NCI-H526 (cell line): ENCODE measurements around the gene KRT1.

Source experiments
- DNase-seq, 2 experiments: peaks; one replicate each; lab custom pipeline; 2025; lab: John Stamatoyannopoulos, UW

Gene KRT1

GRCh38 chr12:52636189-52636588 is 44.0 kb downstream of the KRT1 start:
- no peak for DNase-seq

DNA sequence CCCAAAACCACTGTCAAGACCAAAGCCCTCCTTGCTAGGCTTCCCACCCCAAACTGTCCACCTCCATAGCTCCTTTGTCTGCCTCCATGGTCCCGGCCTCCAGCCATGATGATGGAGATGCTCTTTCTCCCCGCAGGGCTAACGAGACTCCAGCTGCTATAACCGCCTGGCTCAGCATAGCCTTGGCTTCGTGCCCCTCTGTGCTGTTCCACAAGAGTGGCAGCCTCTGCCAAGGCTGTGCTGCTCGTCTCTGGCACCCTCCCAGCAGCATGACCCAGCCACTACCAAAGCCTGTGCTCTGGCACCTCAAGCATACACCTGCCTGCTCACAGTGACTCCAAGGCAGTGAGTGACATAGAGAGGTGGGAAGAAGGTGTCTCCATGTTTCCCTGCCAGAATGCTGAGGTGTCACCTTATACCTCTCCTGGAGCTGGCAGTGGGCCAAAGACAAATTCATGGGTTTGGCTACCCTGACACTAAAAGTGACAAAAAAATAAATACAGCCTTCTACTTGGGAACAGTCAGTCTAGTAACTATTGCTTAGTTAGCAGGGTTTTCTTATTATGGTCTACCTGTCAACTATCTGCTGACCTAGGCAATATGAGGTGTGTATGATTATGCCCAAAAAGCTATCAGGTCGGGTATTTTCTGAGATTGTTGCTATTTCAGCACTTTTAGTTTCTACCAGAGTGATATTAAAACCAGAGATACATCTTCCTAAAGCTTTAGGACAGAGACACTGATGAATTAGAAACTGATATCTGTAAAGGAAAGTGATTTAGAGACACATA is 45.7 kb downstream of the KRT1 start:
- no peak for DNase-seq

GRCh38 chr12:52633383-52633782 is 46.8 kb downstream of the KRT1 start:
- no peak for DNase-seq

- no peak for DNase-seq
Measured at GRCh38 chr12:52632656-52633055, 47.6 kb downstream of the KRT1 start.

- DNase-seq = no peak
Measured at GRCh38 chr12:52631676-52632459, 48.3 kb downstream of the KRT1 start.

- DNase-seq = no peak
Measured at GRCh38 chr12:52631264-52631663, 48.9 kb downstream of the KRT1 start.

- DNase-seq = no peak
Measured at GRCh38 chr12:52630599-52631200, 49.5 kb downstream of the KRT1 start.

GRCh38 chr12:52630008-52630500 is 50.2 kb downstream of the KRT1 start:
- no peak for DNase-seq

DNA sequence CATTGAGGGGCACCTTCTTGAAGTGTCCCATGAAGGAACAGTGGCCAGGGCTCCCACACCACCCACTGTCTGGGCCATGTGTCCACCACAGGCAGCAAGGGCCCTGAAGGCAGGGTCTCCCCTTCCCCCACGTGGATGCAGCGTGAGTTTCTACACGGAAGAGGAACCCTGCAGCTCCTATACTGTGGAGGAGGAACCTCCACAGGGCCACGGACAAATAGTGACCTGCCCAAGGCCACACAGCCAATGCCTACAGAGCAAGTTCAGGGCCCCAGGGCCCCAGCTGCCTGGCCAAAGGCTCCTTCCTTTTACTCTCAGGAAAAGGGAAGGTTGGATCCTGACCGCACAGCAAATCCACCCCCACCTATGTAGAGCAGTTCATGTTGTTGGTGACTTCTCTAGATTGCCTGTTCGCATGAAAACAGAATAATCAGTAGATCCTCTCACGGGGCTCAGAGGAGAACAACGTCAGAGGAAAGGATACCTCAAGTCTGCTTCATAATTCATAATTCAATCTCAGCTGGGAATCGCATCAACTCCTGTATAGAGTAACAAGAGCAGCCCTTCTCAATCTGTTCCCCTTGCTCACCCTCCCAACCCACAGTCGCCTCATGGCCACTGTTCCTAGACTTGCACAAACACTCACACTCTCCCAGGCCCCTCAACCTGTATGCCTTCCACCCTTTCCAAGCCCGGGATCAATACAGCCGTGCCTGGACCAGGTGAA is 50.8 kb downstream of the KRT1 start:
- no peak for DNase-seq

DNA sequence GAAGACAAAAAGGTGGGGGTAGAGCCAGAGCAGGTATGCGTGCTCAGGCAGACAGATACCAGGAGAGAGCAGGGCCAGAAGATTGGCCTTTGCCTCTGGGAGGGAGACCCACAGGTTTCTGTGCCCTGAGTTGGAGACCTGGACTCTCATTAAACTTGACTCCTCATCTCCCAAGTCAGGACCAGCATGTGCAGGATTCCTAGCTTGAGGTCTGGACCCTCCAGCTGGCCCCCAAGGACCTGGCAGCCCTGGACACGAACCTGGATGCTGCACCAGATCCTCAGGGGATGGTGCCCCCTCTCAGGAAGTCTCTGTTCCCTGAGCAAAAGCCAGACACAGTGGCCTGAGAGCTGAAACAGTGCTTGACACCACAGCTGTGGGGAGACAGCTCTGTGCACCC is 51.4 kb downstream of the KRT1 start:
- DNase-seq = no peak

- DNase-seq = no peak
Measured at GRCh38 chr12:52628111-52628507, 52.1 kb downstream of the KRT1 start.

DNA sequence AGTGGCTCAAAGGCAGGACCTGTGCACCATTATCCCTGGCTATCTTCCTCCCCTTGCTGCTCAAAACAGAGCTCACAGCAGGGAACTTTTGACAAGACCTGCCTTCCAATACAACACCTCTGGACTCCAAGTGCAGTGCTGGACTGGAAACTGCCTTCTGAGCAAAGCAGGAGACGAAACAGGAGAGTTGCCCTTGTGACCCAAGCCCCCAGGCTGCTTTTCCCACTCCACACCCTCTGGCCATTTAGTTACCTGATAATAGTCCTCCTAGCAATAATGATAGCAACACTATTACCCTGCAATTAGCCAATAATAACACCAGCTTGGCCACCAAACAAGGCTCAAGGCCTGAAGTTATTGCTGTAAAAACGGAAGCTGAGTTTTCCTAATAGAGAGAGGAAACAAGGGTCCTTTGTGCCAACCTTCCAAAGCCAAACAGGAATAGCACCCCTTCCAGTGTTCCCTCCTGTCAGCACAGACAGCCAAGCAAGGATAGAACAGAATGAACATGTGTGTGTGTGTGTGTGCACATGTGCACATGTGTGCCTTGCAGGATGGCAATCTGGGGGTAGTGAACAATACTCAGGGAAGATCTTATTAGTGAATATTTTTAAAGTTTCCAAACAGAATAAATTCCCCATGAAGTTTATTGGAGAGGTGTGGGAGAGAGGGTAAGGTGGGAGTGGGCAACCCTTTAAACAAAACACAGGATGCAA is 52.7 kb downstream of the KRT1 start:
- no peak for DNase-seq
